ENCODE results near the gene TMEM9. TPM values are rescaled to one million over a fixed set of nuclear protein-coding genes. Genes with fewer than 3 reads are reported as not detected.

Gene TMEM9
- total RNA-seq, 1 donor from 2014 or later, result 126 TPM

DNA sequence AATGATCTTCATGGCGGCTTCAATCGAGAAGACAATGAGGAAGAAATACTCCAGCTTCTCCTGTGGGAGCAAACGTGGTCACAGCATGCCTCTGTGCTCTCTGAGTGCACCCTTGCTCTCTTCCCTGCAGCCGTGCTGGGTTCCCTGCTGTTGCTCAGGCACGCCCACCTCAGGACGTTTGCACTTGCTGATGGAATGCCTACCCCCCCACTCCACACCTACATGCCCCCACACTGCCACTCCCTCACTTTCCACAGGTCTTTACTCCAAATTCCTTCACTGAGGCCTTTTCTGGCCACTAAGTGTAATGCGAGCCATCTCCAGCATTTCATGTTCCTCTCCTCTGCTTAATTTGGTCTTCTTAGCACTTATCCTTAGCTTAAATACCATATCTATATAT is 60.3 kb downstream of the TMEM9 start:
- no peak for DNase-seq (ENCODE audit: low read depth)
- no peak overlapping the region for H3K4me3 ChIP-seq (ENCODE audit: low read depth, low read length)
- TF ChIP-seq, protein P1, sequence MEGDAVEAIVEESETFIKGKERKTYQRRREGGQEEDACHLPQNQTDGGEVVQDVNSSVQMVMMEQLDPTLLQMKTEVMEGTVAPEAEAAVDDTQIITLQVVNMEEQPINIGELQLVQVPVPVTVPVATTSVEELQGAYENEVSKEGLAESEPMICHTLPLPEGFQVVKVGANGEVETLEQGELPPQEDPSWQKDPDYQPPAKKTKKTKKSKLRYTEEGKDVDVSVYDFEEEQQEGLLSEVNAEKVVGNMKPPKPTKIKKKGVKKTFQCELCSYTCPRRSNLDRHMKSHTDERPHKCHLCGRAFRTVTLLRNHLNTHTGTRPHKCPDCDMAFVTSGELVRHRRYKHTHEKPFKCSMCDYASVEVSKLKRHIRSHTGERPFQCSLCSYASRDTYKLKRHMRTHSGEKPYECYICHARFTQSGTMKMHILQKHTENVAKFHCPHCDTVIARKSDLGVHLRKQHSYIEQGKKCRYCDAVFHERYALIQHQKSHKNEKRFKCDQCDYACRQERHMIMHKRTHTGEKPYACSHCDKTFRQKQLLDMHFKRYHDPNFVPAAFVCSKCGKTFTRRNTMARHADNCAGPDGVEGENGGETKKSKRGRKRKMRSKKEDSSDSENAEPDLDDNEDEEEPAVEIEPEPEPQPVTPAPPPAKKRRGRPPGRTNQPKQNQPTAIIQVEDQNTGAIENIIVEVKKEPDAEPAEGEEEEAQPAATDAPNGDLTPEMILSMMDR (conservative IDR thresholded peaks at IDR 0.05; ENCODE audit: low read depth, low read length), result no peak

DNA sequence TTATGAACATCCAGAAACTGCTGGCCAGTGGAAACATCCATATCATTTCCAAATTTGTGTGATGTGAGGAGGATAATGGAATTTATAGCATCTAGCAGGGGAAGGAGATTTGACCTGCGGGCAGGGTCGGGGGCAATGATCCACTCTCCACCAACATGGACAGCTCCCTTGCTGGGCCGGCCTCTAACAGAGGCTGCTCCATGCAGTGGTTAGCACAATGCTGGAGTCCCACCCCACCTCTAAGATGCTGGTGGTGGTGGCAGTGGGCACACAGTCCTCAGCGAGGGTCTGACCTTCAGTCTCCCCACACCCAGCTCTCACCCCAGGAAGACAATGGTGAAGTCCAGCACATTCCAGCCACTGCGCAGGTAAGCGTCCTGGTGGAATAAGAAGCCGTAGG is 60.7 kb downstream of the TMEM9 start:
- no peak for DNase-seq (ENCODE audit: low read depth)
- no peak overlapping the region for H3K4me3 ChIP-seq (ENCODE audit: low read depth, low read length)
- TF ChIP-seq, protein P1 (conservative IDR thresholded peaks at IDR 0.05; ENCODE audit: low read depth, low read length), result no peak

DNA sequence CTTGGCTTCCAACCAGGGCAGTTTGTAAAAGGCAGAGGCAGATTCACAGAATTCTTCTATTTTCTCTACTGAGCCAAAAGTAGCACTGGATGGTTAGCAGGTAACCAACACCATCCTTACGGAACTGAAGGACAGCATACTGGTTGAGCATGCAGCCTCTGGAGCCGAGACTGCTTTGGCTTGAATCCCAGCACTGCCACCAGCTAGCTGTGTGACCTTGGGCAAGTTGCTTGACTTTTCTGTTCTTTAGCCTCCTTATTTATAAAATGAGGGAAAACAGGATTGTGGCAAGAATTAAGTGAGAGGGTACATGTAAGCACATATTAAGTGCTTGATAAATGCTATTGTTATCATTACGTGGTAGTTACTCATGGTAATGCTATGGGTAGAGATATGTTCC is 61.5 kb downstream of the TMEM9 start:
- TF ChIP-seq, protein P1 (conservative IDR thresholded peaks at IDR 0.05; ENCODE audit: low read depth, low read length), result no peak
- DNase-seq (ENCODE audit: low read depth), result no peak
- no peak overlapping the region for H3K4me3 ChIP-seq (ENCODE audit: low read depth, low read length)

DNA sequence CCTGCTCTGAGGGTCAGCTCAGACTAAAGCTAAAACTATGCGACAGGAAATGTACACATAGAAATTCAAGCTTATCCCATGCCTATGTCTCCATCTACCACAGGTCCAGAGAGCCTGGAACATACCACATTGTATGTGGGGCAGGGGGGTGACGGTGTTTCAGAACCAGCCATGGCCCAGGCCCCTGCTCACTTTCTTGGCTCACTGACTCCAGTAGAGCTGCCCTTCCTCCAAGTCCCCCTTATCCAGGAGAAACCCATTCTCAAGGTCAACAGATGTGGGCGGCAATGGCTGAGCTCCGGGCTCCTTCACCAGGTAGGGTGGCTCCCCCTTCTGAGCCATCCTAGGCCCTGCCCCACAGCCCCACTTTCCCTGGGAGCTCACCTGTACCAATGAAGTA is 63.0 kb downstream of the TMEM9 start:
- TF ChIP-seq, protein P1 (conservative IDR thresholded peaks at IDR 0.05; ENCODE audit: low read depth, low read length), result no peak
- H3K4me3 ChIP-seq (ENCODE audit: low read depth, low read length), result no peak overlapping the region
- no peak for DNase-seq (ENCODE audit: low read depth)

DNA sequence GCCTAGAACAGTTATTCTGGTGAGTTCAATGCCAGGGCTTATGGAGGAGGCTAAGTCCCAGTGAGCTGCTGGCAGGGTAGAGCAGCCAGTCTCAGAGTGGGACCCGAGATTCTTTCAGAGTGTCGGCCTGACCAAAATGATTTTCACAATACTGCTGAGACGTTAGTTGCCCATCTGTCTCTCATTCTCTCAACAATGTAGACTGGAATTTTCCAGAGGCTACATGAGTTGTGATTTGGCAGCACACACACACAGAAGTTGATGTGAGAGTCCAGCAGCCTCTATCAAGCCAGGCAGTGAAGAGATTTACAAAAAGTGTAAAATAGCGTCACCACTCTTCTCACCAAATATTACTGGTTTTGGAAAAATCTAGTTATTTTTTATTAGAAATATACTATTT is 63.7 kb downstream of the TMEM9 start:
- H3K4me3 ChIP-seq (ENCODE audit: low read depth, low read length), result no peak overlapping the region
- DNase-seq (ENCODE audit: low read depth), result no peak
- TF ChIP-seq, protein P1 (conservative IDR thresholded peaks at IDR 0.05; ENCODE audit: low read depth, low read length), result no peak

DNA sequence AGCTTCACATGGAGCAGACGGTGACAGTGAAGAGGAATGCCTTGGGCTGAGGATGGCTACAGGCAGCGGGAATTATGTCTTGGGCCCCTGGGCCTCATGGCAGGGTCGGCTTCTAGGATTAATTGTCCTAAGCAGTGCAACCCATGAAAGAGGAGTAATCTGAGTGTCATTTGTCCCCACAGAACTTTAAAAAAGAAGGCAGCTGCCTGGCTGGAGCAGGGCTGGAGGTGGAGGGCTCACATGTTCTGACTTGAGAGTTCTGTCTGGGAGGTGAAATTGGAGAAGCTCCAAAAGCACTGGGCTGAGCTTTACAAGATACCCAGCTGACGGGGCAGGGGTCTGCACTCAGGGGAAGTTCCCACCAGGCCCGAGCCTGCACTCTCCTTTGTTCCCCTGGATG is 64.7 kb downstream of the TMEM9 start:
- no peak overlapping the region for H3K4me3 ChIP-seq (ENCODE audit: low read depth, low read length)
- TF ChIP-seq, protein P1 (conservative IDR thresholded peaks at IDR 0.05; ENCODE audit: low read depth, low read length), result no peak
- DNase-seq (ENCODE audit: low read depth), result no peak

DNA sequence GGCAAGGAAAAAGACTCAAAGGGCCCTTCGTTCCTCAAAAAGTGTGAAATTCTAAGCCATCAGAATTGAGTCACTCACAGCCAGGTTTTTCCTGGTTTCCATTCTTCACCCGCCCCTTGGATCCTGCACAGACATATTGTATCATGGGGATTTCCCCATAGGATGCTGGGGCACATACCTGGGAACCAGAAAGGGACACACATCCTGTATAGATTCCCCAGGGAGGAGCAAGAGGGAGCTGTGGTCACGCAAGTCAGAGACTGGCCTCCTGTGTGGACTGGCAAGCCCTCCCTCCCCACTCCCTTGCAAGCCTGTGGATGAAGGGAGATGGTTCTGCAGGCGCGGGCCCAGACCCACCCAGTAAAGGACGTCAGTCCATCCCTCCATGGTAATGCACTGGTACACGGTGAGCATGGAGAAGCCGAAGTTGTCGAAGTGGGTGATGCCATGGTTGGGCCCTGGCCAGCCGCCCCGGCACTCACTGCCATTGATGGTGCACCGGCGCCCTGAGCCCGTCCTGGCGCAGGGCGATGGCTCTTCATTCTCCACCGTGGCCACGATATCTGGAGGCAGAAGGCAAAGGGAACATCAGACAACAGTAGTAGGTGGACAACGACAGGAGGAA is 65.3 kb downstream of the TMEM9 start:
- DNase-seq (ENCODE audit: low read depth), result no peak
- TF ChIP-seq, protein P1 (conservative IDR thresholded peaks at IDR 0.05; ENCODE audit: low read depth, low read length), result no peak
- no peak overlapping the region for H3K4me3 ChIP-seq (ENCODE audit: low read depth, low read length)
